ENCODE results near the gene SLC12A9.

- no peak for TF ChIP-seq CTCF (IDR thresholded peaks at IDR 0.05)
- no peak for TF ChIP-seq EZH2 (IDR thresholded peaks at IDR 0.05; ENCODE audit: borderline replicate concordance, insufficient read depth, low read depth, low read length, poor library complexity, severe bottlenecking)
Observed at GRCh38 chr7:100826514-100827329, 25.8 kb upstream of the SLC12A9 start.

Measured in B cell (primary cell).